ENCODE measurements around the gene DNAH12.

The DNAH12 gene

GRCh38 chr3:57544181-57545125, at the start of gene DNAH12:
Gene DNAH12, minus strand, starts transcription at chr3:57544344. Its CDS starts 1,474 bp downstream, at chr3:57542870.
- no peak for DNase-seq (ENCODE audit: low read depth, low spot score)

GRCh38 chr3:57592306-57592705, 48.2 kb upstream of the DNAH12 start:
- DNase-seq (ENCODE audit: low read depth, low spot score) = no peak

- no peak for DNase-seq (ENCODE audit: low read depth, low spot score)
Measured at GRCh38 chr3:57587905-57588304, 43.8 kb upstream of the DNAH12 start.

- DNase-seq (ENCODE audit: low read depth, low spot score) = no peak
Measured at GRCh38 chr3:57586778-57587177, 42.6 kb upstream of the DNAH12 start.

- DNase-seq (ENCODE audit: low read depth, low spot score) = no peak
Measured at GRCh38 chr3:57583544-57583943, 39.4 kb upstream of the DNAH12 start.

- no peak for DNase-seq (ENCODE audit: low read depth, low spot score)
Measured at GRCh38 chr3:57582474-57583168, 38.5 kb upstream of the DNAH12 start.

- no peak for DNase-seq (ENCODE audit: low read depth, low spot score)
Measured at GRCh38 chr3:57577801-57578200, 33.7 kb upstream of the DNAH12 start.

GRCh38 chr3:57575966-57576626, 32.0 kb upstream of the DNAH12 start:
- no peak for DNase-seq (ENCODE audit: low read depth, low spot score)

GRCh38 chr3:57572096-57572495, 28.0 kb upstream of the DNAH12 start:
- DNase-seq (ENCODE audit: low read depth, low spot score) = no peak

- DNase-seq (ENCODE audit: low read depth, low spot score) = no peak
Measured at GRCh38 chr3:57570878-57571277, 26.7 kb upstream of the DNAH12 start.

GRCh38 chr3:57569859-57570450, 25.8 kb upstream of the DNAH12 start:
- no peak for DNase-seq (ENCODE audit: low read depth, low spot score)

GRCh38 chr3:57559526-57559925, 15.4 kb upstream of the DNAH12 start:
- no peak for DNase-seq (ENCODE audit: low read depth, low spot score)

- DNase-seq (ENCODE audit: low read depth, low spot score) = no peak
Measured at GRCh38 chr3:57557085-57557537, 13.0 kb upstream of the DNAH12 start.

- DNase-seq (ENCODE audit: low read depth, low spot score) = no peak
Measured at GRCh38 chr3:57556459-57557084, 12.4 kb upstream of the DNAH12 start.

GRCh38 chr3:57555738-57556458, 11.8 kb upstream of the DNAH12 start, which contains the start of gene PDE12:
Gene PDE12, plus strand, starts transcription at chr3:57556274. Its CDS starts 106 bp downstream, at chr3:57556380.
- DNase-seq (ENCODE audit: low read depth, low spot score) = peak; percentile 62

- no peak for DNase-seq (ENCODE audit: low read depth, low spot score)
Measured at GRCh38 chr3:57555306-57555705, 11.2 kb upstream of the DNAH12 start.

- no peak for DNase-seq (ENCODE audit: low read depth, low spot score)
Measured at GRCh38 chr3:57546616-57547015, 2.5 kb upstream of the DNAH12 start.

- DNase-seq (ENCODE audit: low read depth, low spot score) = no peak
Measured at GRCh38 chr3:57545636-57546268, 1.6 kb upstream of the DNAH12 start.

GRCh38 chr3:57538465-57538864, 5.7 kb downstream of the DNAH12 start:
- DNase-seq (ENCODE audit: low read depth, low spot score) = no peak

- DNase-seq (ENCODE audit: low read depth, low spot score) = no peak
Measured at GRCh38 chr3:57530071-57530608, 14.0 kb downstream of the DNAH12 start.
